HCT116 (cell line): ENCODE data around the gene KLK13. TPM values are rescaled to one million over a fixed set of nuclear protein-coding genes. Genes with fewer than 3 reads are reported as not detected.

Experiments
- ATAC-seq: fragments of 200-7000 bp; cut with Tn5 transposase; 2 replicates; pipeline ENCODE4 v1.9.1; 2020; ENCODE audit warnings: mild to moderate bottlenecking, moderate library complexity
- BruUV-seq: library from RNA; stranded (reverse); fragments of 400-500 nt; replicated peaks from 2 replicates; lab custom pipeline; 2021; lab: Mats Ljungman, UMichigan
- CTCF ChIA-PET: fragments of 300-600 bp; sonication (Branson Sonifier 250); formaldehyde crosslinking; loops from one replicate; lab custom pipeline; 2021; ENCODE audit warnings: antibody characterized with exemption; lab: Charles Lee
- POLR2A ChIA-PET: fragments of 300-600, 350-600 bp; sonication (Branson Sonifier 250); formaldehyde crosslinking; loops from one replicate; lab custom pipeline; 2021; ENCODE audit warnings: antibody characterized with exemption; lab: Charles Lee
- RAD21 ChIA-PET, 2 experiments: fragments of 300-600 bp; sonication (Branson Sonifier 250); formaldehyde crosslinking; loops; one replicate each; lab custom pipeline; 2023; ENCODE audit warnings: low total read pairs in 2 of 2; ENCODE audit not compliant: uncharacterized antibody in 2 of 2, unreplicated experiment in 2 of 2, low non-redundant PET in 1 of 2; lab: Charles Lee
- DNase-seq: peaks from one replicate; pipeline ENCODE4 v3.0.0-alpha.2; 2010; ENCODE audit warnings: low read depth, low spot score
- H2AFZ ChIP-seq: fragments of 200-600 bp; shearing (Covaris generic), sonication (generic); 2 replicates; pipeline ENCODE4 v1.6.1; 2017; ENCODE audit warnings: low read depth, mixed run types, mixed read lengths, antibody characterized with exemption, low read length; ENCODE audit not compliant: poor library complexity, severe bottlenecking
- H3K27ac ChIP-seq: 2 replicates; pipeline ENCODE4 v1.5.1; 2012; ENCODE audit warnings: low read depth, low read length
- H3K27me3 ChIP-seq: fragments of 200-600 bp; sonication (generic); 2 replicates; pipeline ENCODE4 v1.6.1; 2016; ENCODE audit warnings: mixed run types, low read length, mixed read lengths; ENCODE audit not compliant: insufficient read depth
- H3K36me3 ChIP-seq, 2 experiments: fragments of 200-500 bp in 1 of 2; fragments of 200-600 bp in 1 of 2; sonication (Bioruptor generic) in 1 of 2; sonication (generic) in 1 of 2; 2 replicates each; pipeline versions ENCODE4 v1.5.1 to v1.6.1; 2014 to 2016; ENCODE audit warnings: low read length in 2 of 2, inconsistent platforms in 1 of 2, mixed read lengths in 1 of 2, mixed run types in 1 of 2; ENCODE audit not compliant: insufficient read depth in 2 of 2, control insufficient read depth in 1 of 2
- H3K4me1 ChIP-seq, 2 experiments: fragments of 200-600 bp in 1 of 2; sonication (generic) in 1 of 2; 2 replicates each; pipeline versions ENCODE4 v1.5.1 to v1.6.1; 2012 to 2017; ENCODE audit warnings: low read length in 2 of 2, inconsistent platforms in 1 of 2, mild to moderate bottlenecking in 1 of 2, mixed read lengths in 1 of 2, mixed run types in 1 of 2, moderate library complexity in 1 of 2; ENCODE audit not compliant: insufficient read depth in 2 of 2, control insufficient read depth in 1 of 2
- H3K4me2 ChIP-seq: fragments of 200-600 bp; sonication (generic); 2 replicates; pipeline ENCODE4 v1.6.1; 2017; ENCODE audit warnings: mixed run types, low read length, mixed read lengths
- H3K4me3 ChIP-seq, 2 experiments: fragments of 200-600 bp in 1 of 2; sonication (generic) in 1 of 2; replicated peaks in 1 of 2; 2 replicates each; pipeline ENCODE4 v1.5.1; 2011 to 2016; ENCODE audit warnings: low read length in 2 of 2, control low read depth in 1 of 2, low read depth in 1 of 2, mild to moderate bottlenecking in 1 of 2, mixed read lengths in 1 of 2, mixed run types in 1 of 2
- H3K79me2 ChIP-seq: fragments of 200-600 bp; sonication (generic); 2 replicates; pipeline ENCODE4 v1.6.1; 2017; ENCODE audit warnings: mild to moderate bottlenecking, mixed run types, low read length, moderate library complexity, mixed read lengths; ENCODE audit not compliant: insufficient read depth
- H3K9ac ChIP-seq: fragments of 200-600 bp; sonication (generic); 2 replicates; pipeline ENCODE4 v1.6.1; 2016; ENCODE audit warnings: low read length, mixed read lengths
- H3K9me2 ChIP-seq: fragments of 200-600 bp; sonication (generic), shearing (Covaris generic); 2 replicates; pipeline ENCODE4 v1.6.1; 2017; ENCODE audit warnings: mixed run types, mild to moderate bottlenecking, moderate library complexity; ENCODE audit not compliant: insufficient read depth
- H3K9me3 ChIP-seq, 2 experiments: fragments of 200-500 bp in 1 of 2; fragments of 200-600 bp in 1 of 2; sonication (Bioruptor generic) in 1 of 2; sonication (generic) in 1 of 2; 2 replicates each; pipeline ENCODE4 v1.6.1; 2014 to 2017; ENCODE audit warnings: low read length in 2 of 2, mixed read lengths in 2 of 2, inconsistent platforms in 1 of 2, low read depth in 1 of 2, mild to moderate bottlenecking in 1 of 2, mixed run types in 1 of 2, moderate library complexity in 1 of 2; ENCODE audit not compliant: control insufficient read depth in 1 of 2, insufficient read depth in 1 of 2
- H4K20me1 ChIP-seq: fragments of 200-600 bp; sonication (generic), shearing (Covaris generic); 2 replicates; pipeline ENCODE4 v1.6.1; 2017; ENCODE audit warnings: mixed run types, mild to moderate bottlenecking, moderate library complexity; ENCODE audit not compliant: insufficient read depth
- ATF3 ChIP-seq: IDR thresholded peaks from 2 replicates; pipeline ENCODE4 v1.6.1; 2012
- CBX3 ChIP-seq: IDR thresholded peaks from 2 replicates; pipeline ENCODE4 v1.6.1; 2012; ENCODE audit warnings: low read depth
- EZH2 ChIP-seq: fragments of 200-600 bp; sonication (generic); IDR thresholded peaks from 2 replicates; pipeline ENCODE4 v1.6.1; 2017; ENCODE audit warnings: antibody characterized with exemption, mixed run types
- EZH2phosphoT487 ChIP-seq: fragments of 200-600 bp; IDR thresholded peaks from 2 replicates; pipeline ENCODE4 v1.6.1; 2018; ENCODE audit warnings: antibody characterized with exemption, borderline replicate concordance
- MAX ChIP-seq: IDR thresholded peaks from 2 replicates; pipeline ENCODE4 v1.6.1; 2012
- POLR2A ChIP-seq: IDR thresholded peaks from 2 replicates; pipeline ENCODE4 v1.7.0; 2011; ENCODE audit warnings: borderline replicate concordance; ENCODE audit not compliant: insufficient read depth, insufficient read length; ENCODE audit errors: extremely low read depth
- RAD21 ChIP-seq: IDR thresholded peaks from 2 replicates; pipeline ENCODE4 v1.6.1; 2012; ENCODE audit warnings: low read depth, mild to moderate bottlenecking
- REST ChIP-seq: IDR thresholded peaks from 2 replicates; pipeline ENCODE4 v1.6.1; 2012; ENCODE audit warnings: low read depth
- SP1 ChIP-seq: IDR thresholded peaks from 2 replicates; pipeline ENCODE4 v1.6.1; 2012; ENCODE audit warnings: low read depth
- SRF ChIP-seq: IDR thresholded peaks from 2 replicates; pipeline ENCODE4 v1.6.1; 2012; ENCODE audit warnings: low read depth
- TCF7L2 ChIP-seq: IDR thresholded peaks from 2 replicates; pipeline ENCODE4 v1.7.0; 2011; ENCODE audit warnings: borderline replicate concordance, inconsistent platforms; ENCODE audit not compliant: insufficient read depth, insufficient read length; ENCODE audit errors: extremely low read depth
- YY1 ChIP-seq: IDR thresholded peaks from 2 replicates; pipeline ENCODE4 v1.6.1; 2011; ENCODE audit warnings: low read length, low read depth, moderate library complexity, mild to moderate bottlenecking; ENCODE audit not compliant: insufficient replicate concordance; ENCODE audit errors: extremely low read depth
- ZBTB33 ChIP-seq: IDR thresholded peaks from 2 replicates; pipeline ENCODE4 v1.6.1; 2011; ENCODE audit warnings: mild to moderate bottlenecking, low read length, moderate library complexity; ENCODE audit not compliant: insufficient replicate concordance; ENCODE audit errors: extremely low read depth
- ZFX ChIP-seq: fragments of 450-650 bp; IDR thresholded peaks from 2 replicates; pipeline ENCODE4 v1.6.1; 2017
- ZNF274 ChIP-seq: fragments of 200-500 bp; sonication (Bioruptor generic); IDR thresholded peaks from 2 replicates; pipeline ENCODE4 v1.6.1; 2014; ENCODE audit warnings: mild to moderate bottlenecking, low read depth, low read length, inconsistent platforms
- intact Hi-C: fragments of 100-400 bp; cut with micrococcal nuclease; formaldehyde crosslinking; loops from 2 replicates; pipeline ENCODE4 v1.10.0; 2022
- total RNA-seq: library from RNA; stranded (reverse); gene quantifications from one replicate; pipeline ENCODE4 v1.2.1, GENCODE V29; 2021; ENCODE audit not compliant: unreplicated experiment

KLK13 gene
- total RNA-seq, 1 experiment from 2014 or later, result 3.2 TPM

- intact Hi-C loops, result no loop called here
- DNase-seq, result no peak
- POLR2A ChIA-PET, result interaction anchor here (0.9 kb wide), 1 partner anchor 8 kb away, joined by 3 read pairs; no protein-coding TSS in a partner anchor
- H4K20me1 ChIP-seq, result no peaks in the 10 kb centered on the region
- CTCF ChIA-PET, result interaction anchor here (0.7 to 1.2 kb wide), 2 partner anchors 9 to 69 kb away, joined by 3 read pairs; no protein-coding TSS in a partner anchor
- no TSS peak for BruUV-seq
- no peak for TF ChIP-seq POLR2A
- no peak for TF ChIP-seq ZNF274
- TF ChIP-seq ZBTB33, result no peak
- TF ChIP-seq SRF, result no peak
- TF ChIP-seq CBX3, result no peak
- TF ChIP-seq ATF3, result no peak
- TF ChIP-seq SP1, result no peak
- TF ChIP-seq YY1, result no peak
- TF ChIP-seq ZFX, result no peak
- TF ChIP-seq EZH2, result no peak
- no peak for TF ChIP-seq RAD21
- no peak for TF ChIP-seq REST
- no peak for TF ChIP-seq TCF7L2
- no peak for TF ChIP-seq EZH2phosphoT487
- no peak for TF ChIP-seq MAX
- TF ChIP-seq, all 23 proteins: peak for 0
- H3K79me2 ChIP-seq, result no peaks in the 10 kb centered on the region
- H3K9ac ChIP-seq, result no peak overlapping the region
- no peak overlapping the region for H2AFZ ChIP-seq
- H3K4me1 ChIP-seq, result peaks cover 0 to 12% of the 10 kb centered on the region in 2 experiments; a peak in 2 of 4 replicates
- no peaks in the 10 kb centered on the region for H3K27me3 ChIP-seq
- no peaks in the 10 kb centered on the region for H3K36me3 ChIP-seq
- H3K4me2 ChIP-seq, result no peak overlapping the region
- ATAC-seq, result no peak
- no peaks in the 10 kb centered on the region for H3K9me3 ChIP-seq
- no peaks in the 10 kb centered on the region for H3K9me2 ChIP-seq
- RAD21 ChIA-PET, result no interaction called here
- no peak overlapping the region for H3K27ac ChIP-seq
- H3K4me3 ChIP-seq, result no peak overlapping the region
These were observed 37.6 kb downstream of the KLK13 start for GRCh38 chr19:51027126-51027806.
